Measurements from ENCODE around the gene GIT2. TPM values are rescaled to one million over a fixed set of nuclear protein-coding genes. Genes with fewer than 3 reads are reported as not detected.

GIT2 gene
- total and polyA plus RNA-seq, 10 of the 15 experiments (the other 5 are each of a cell fraction or from before 2014, with no cell fraction given), result 9.1 to 49.9 (median 43.9) TPM

DNA sequence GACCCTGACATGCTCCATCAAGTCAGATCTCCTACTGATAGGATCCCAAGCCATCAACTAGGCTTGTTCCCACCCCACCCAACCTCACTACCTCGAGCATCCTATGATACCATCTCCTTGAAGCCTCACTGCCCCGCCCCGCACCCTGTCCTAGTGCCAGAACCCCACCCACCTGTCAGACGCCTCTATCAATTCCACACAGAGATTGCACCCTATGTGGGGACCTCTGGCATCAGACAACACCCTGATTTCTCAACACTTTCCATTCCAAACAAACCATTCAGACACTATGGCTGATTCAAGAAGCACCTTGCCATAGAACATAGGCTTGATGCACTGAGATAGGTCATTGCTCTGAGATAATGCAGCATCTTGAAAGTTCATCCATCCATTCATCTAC is 112.7 kb downstream of the GIT2 start:
- DNase-seq (ENCODE audit: low read depth, low spot score) (no peak), ATAC-seq (no peak), FAIRE-seq (no peak)
- Histone ChIP-seq H3K4me3 (no peak overlapping the region), H4K20me1 (ENCODE audit: control insufficient read depth, insufficient read depth) (no peaks in the 10 kb centered on the region), H2AFZ (ENCODE audit: control insufficient read depth, low read depth, low read length) (no peak overlapping the region), H3K36me3 (ENCODE audit: control insufficient read depth in 2 of 2, insufficient read depth in 2 of 2, low read length in 1 of 2) (no peaks in the 10 kb centered on the region), H3K4me2 (ENCODE audit: control insufficient read depth, insufficient read depth) (no peak overlapping the region), H3K9ac (ENCODE audit: control insufficient read depth, insufficient read depth, low read length) (no peak overlapping the region), H3K27ac (ENCODE audit: control insufficient read depth, insufficient read depth) (no peak overlapping the region), H3K9me3 (replicated peaks; ENCODE audit: control insufficient read depth, insufficient read depth, low read length) (no peaks in the 10 kb centered on the region), H3K79me2 (ENCODE audit: control insufficient read depth, insufficient read depth, low read length) (peaks cover 6% of the 10 kb centered on the region), H3K27me3 (replicated peaks in 1 of 2; ENCODE audit: control insufficient read depth in 2 of 2, insufficient read depth in 2 of 2, low read length in 1 of 2) (no peaks in the 10 kb centered on the region), H3K4me1 (ENCODE audit: control insufficient read depth, insufficient read depth, low read length) (peaks cover 18% of the 10 kb centered on the region)
- WGBS (ENCODE audit: insufficient coverage, insufficient replicate concordance, low lambda C conversion rate, missing lambda C conversion rate), result 70% methylated on average over 4 of the region's 4 CpGs
- SMC1A ChIA-PET (ENCODE audit: uncharacterized antibody, unreplicated experiment), result interaction anchor here (3.3 kb wide), 1 partner anchor 30 kb away, joined by 14 read pairs; no protein-coding TSS in a partner anchor
- CTCF ChIA-PET, result interaction anchor here (0.7 to 3.1 kb wide), 2 partner anchors 30 to 284 kb away, joined by 3 to 20 read pairs; no protein-coding TSS in a partner anchor
- BruUV-seq (replicated peaks), result no TSS peak
- intact Hi-C loops (cut with micrococcal nuclease; ENCODE audit: unreplicated experiment) (no loop called here), in situ Hi-C loops (cut with MboI) (no loop called here)
- POLR2A ChIA-PET, result interaction anchor here (0.9 kb wide), 1 partner anchor 115 kb away, joined by 3 read pairs; no protein-coding TSS in a partner anchor
- TF ChIP-seq NFIC (IDR thresholded peaks at IDR 0.05; ENCODE audit: low read depth, low read length), result no peak
- no peak for TF ChIP-seq STAT3 (IDR thresholded peaks at IDR 0.05; ENCODE audit: low read depth, low read length)
- no peak for TF ChIP-seq MEF2A (IDR thresholded peaks at IDR 0.05; ENCODE audit: insufficient read depth, low read depth, low read length)
- TF ChIP-seq, protein P1, sequence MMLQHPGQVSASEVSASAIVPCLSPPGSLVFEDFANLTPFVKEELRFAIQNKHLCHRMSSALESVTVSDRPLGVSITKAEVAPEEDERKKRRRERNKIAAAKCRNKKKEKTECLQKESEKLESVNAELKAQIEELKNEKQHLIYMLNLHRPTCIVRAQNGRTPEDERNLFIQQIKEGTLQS (IDR thresholded peaks at IDR 0.05; ENCODE audit: borderline replicate concordance, extremely low read depth, low read depth, low read length), result no peak
- no peak for TF ChIP-seq BRCA1 (IDR thresholded peaks at IDR 0.05; ENCODE audit: low read depth, low read length)
- TF ChIP-seq IRF4 (IDR thresholded peaks at IDR 0.05; ENCODE audit: low read depth, low read length), result no peak
- TF ChIP-seq RELA (IDR thresholded peaks at IDR 0.05; ENCODE audit: borderline replicate concordance, partially characterized antibody), result no peak
- no peak for TF ChIP-seq YY1 (IDR thresholded peaks at IDR 0.05; ENCODE audit: low read depth, low read length)
- no peak for TF ChIP-seq ZNF24 (IDR thresholded peaks at IDR 0.05)
- TF ChIP-seq, protein P2, sequence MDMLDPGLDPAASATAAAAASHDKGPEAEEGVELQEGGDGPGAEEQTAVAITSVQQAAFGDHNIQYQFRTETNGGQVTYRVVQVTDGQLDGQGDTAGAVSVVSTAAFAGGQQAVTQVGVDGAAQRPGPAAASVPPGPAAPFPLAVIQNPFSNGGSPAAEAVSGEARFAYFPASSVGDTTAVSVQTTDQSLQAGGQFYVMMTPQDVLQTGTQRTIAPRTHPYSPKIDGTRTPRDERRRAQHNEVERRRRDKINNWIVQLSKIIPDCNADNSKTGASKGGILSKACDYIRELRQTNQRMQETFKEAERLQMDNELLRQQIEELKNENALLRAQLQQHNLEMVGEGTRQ (IDR thresholded peaks at IDR 0.05; ENCODE audit: borderline replicate concordance, low read depth, low read length), result no peak
- no peak for TF ChIP-seq SRF (IDR thresholded peaks at IDR 0.05; ENCODE audit: low read depth in 2 of 2, low read length in 2 of 2)
- no peak for TF ChIP-seq ZNF384 (IDR thresholded peaks at IDR 0.05; ENCODE audit: borderline replicate concordance, low read depth, low read length)
- no peak for TF ChIP-seq ZBED1 (IDR thresholded peaks at IDR 0.05; ENCODE audit: borderline replicate concordance)
- no peak for TF ChIP-seq YBX1 (IDR thresholded peaks at IDR 0.05)
- no peak for TF ChIP-seq RUNX3 (IDR thresholded peaks at IDR 0.05; ENCODE audit: low read length)
- RAD21 ChIA-PET (ENCODE audit: unreplicated experiment), result no interaction called here
